Myocyte (in vitro differentiated cells): Measurements from ENCODE around the gene MTG2. TPM values are rescaled to one million over a fixed set of nuclear protein-coding genes. Genes with fewer than 3 reads are reported as not detected.
"Not testable (repeated sequence)": the region's sequence is repeated elsewhere in the genome, so short reads cannot be mapped to it uniquely, and the experiment has no call there.

Source experiments
- DNase-seq: peaks from one replicate; pipeline ENCODE4 v3.0.0-alpha.2; 2012; ENCODE audit warnings: low read depth
- total RNA-seq: library from RNA; depleted of rRNA; stranded (reverse); fragments of >200 nt; gene quantifications from 2 replicates; pipeline ENCODE4 v1.2.3, GENCODE V29; 2014

The MTG2 gene
- total RNA-seq, 1 donor from 2014 or later = 39.5 TPM

GRCh38 chr20:62143957-62144825 is 38.6 kb upstream of the MTG2 start:
- peak; percentile 73 for DNase-seq

- no peak for DNase-seq
Measured at GRCh38 chr20:62145688-62146018, 37.2 kb upstream of the MTG2 start.

GRCh38 chr20:62146019-62146755 is 36.6 kb upstream of the MTG2 start:
- no peak for DNase-seq

- DNase-seq = no peak
Measured at GRCh38 chr20:62147125-62147524, 35.7 kb upstream of the MTG2 start.

- DNase-seq = no peak
Measured at GRCh38 chr20:62147528-62147927, 35.3 kb upstream of the MTG2 start.

GRCh38 chr20:62148383-62148782 is 34.4 kb upstream of the MTG2 start:
- not testable (repeated sequence) for DNase-seq

GRCh38 chr20:62148908-62149314 is 33.9 kb upstream of the MTG2 start:
- no peak for DNase-seq

- no peak for DNase-seq
Measured at GRCh38 chr20:62149532-62150309, 33.1 kb upstream of the MTG2 start.

GRCh38 chr20:62150310-62150575 is 32.6 kb upstream of the MTG2 start:
- no peak for DNase-seq

- DNase-seq = peak; percentile 46
Measured at GRCh38 chr20:62151225-62151624, 31.6 kb upstream of the MTG2 start.

- DNase-seq = no peak
Measured at GRCh38 chr20:62151835-62152364, 30.9 kb upstream of the MTG2 start.

- DNase-seq = no peak
Measured at GRCh38 chr20:62155428-62156253, 27.2 kb upstream of the MTG2 start.

- DNase-seq = no peak
Measured at GRCh38 chr20:62156254-62156556, 26.6 kb upstream of the MTG2 start.

- peak; percentile 48 for DNase-seq
Measured at GRCh38 chr20:62156592-62157386, 26.0 kb upstream of the MTG2 start.

- no peak for DNase-seq
Measured at GRCh38 chr20:62157387-62158087, 25.3 kb upstream of the MTG2 start.

GRCh38 chr20:62158088-62158400 is 24.8 kb upstream of the MTG2 start:
- no peak for DNase-seq

- DNase-seq = no peak
Measured at GRCh38 chr20:62158541-62158940, 24.3 kb upstream of the MTG2 start.

GRCh38 chr20:62159052-62159451 is 23.8 kb upstream of the MTG2 start:
- DNase-seq = no peak

GRCh38 chr20:62159839-62160238 is 23.0 kb upstream of the MTG2 start:
- DNase-seq = peak; percentile 71

- DNase-seq = no peak
Measured at GRCh38 chr20:62160253-62160652, 22.6 kb upstream of the MTG2 start.
